Bone marrow (tissue), 2 donors: ENCODE data around the gene PGRMC1.
"Not testable (repeated sequence)": the region's sequence is repeated elsewhere in the genome, so short reads cannot be mapped to it uniquely, and the experiment has no call there.

Experiments used
- DNase-seq, 2 donors: peaks; one replicate each; lab custom pipeline; 2025; lab: John Stamatoyannopoulos, UW

Gene PGRMC1

DNA sequence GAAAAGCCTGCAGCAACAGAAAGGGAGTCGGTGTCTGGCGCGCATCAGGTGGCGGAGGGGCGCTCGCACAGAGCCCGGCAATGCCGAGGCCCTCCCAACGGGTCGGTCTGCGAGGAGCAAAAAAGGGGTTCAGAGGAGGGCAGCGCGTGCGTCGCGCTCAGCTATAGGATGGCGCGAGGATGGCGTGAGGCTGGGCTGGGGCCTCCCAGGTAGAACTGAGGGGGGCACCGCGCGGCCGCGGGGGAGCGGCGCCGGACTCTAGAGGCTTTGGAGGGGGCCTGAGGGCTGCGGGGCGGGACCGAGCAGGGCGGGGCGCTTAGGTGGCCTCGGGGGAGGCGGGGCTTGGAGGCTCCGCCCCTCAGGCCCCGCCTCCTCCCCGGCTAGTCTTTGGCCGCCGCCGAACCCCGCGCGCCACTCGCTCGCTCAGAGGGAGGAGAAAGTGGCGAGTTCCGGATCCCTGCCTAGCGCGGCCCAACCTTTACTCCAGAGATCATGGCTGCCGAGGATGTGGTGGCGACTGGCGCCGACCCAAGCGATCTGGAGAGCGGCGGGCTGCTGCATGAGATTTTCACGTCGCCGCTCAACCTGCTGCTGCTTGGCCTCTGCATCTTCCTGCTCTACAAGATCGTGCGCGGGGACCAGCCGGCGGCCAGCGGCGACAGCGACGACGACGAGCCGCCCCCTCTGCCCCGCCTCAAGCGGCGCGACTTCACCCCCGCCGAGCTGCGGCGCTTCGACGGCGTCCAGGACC, at the start of gene PGRMC1:
Gene PGRMC1 (plus strand): TSS at position 414 of the 751 bp plus-strand sequence. CDS start 79 bp downstream, at position 493.
- DNase-seq: peak; percentile 34 to 55

DNA sequence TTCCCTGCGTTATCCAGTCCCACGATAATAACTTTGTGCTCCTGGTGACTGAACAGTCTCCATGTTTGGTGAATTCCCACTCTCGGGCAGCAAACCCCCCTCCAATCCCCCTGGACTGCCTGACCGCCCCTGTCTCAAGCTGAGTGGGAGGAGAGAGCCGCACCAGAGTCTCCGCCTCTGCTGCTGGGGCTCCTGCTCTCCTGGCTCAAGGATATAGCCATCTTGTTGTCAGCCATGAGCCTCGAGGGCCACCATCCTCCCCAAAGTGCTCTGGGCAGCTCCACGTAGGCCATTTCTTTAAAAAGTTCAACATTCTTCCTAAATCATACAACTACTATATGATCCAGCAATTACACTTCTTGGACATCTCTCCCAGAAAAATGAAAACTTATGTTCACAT, 49.3 kb upstream of the PGRMC1 start:
- DNase-seq: no peak

DNA sequence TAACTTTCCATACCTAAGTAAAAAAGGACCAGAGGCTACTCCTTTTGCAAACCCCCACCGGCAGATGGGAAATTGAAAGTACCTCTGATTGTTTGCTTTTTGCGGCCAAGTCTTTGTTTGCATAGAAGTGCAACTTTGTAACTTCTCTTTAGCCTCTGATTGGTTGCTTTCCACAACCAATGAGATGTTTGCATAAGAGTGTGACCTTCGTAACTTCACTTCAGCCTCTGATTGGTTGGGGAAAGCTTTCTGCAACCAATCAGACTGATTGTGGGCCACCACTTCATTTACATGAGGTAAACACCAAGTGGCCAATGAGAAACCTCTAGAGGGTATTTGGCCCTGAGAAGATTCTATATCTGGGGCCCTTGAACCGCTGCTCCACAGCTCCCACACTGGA, 48.8 kb upstream of the PGRMC1 start:
- DNase-seq: no peak

DNA sequence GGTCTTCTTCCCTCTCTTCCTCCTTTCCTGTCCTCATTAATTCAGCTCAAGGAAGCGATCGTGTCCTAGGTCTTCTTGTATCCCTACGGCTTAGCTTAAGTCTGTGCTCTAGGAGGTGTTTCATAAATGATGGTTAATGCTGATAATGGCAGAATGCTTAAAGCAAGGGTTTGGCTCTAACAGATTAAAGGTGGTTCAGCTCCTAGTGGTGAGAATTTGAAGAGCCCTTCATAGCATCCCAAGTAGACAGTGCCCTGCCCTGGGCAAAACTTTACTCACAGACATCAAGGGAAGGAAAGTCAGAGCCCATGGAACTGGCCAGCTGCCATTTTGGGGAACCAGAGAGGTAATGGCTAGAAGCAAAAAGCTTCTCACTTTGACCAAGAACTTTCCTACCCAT, 47.0 kb upstream of the PGRMC1 start:
- no peak for DNase-seq

DNA sequence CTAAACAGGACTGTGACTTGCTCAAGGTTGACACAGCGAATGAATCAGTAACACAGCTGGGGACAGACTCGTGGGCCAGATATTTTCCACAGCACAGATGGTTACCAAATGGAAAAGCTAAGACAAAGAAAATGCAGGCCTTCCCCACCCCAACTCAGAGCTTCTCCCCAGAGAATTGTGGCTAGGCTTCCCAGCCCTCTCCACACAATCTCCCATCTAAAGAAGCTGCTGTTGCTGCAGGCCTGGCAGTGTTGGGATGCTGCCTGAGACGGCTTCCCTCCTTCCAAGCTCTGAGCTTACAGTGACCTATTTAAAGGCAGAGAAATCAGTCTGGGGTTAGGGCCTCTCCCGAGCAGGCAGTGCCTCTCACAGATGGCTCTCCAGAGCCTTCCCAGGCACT, 46.5 kb upstream of the PGRMC1 start:
- no peak for DNase-seq

DNA sequence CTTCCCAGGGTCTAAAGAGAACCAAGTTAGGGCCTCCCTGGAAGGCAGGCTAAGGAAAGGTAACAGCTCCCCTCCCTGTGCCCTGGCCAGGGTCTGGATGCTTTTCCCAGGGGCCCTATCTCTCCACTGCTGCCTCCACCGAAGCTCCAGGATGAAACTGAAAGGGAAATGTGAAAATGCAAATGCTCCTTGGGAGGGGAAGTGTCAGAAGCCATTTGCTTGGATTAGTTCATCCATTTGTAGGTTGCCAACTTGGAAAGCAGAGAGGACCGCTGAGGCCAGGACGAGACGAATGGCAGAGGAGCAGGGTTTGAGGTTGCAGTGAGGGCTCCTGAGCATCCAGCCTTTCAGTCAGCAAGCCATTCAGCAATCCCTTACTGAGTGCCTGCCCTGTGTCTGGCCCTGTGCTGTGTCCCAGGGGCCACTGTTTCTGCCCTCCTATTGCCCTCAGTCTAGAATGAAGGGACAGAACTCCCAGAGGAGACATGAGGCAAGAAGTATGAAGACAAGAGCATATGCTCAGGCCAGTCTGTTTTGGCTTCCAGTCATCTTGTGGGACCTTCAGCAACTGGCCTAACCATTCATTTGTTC, 45.9 kb upstream of the PGRMC1 start:
- DNase-seq: no peak

DNA sequence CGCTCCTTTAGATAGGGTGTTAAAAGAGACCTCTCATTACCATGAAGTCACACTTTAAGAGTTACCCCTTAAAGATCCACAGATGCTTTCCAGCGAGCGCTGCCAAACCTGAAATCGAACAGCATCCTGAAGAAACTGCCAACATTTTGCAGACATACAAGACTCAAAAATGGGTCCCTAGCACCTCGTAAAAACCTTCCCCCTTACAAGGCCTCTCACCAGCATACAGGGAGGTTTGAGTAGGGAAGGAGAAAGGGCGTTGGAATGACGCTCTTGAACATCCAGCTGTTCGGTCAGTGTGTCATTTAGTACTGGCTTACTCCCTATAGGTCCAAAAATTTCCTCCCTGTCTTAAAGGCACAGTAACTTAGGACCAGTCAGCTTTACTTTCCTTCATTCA, 45.3 kb upstream of the PGRMC1 start:
- no peak for DNase-seq

DNA sequence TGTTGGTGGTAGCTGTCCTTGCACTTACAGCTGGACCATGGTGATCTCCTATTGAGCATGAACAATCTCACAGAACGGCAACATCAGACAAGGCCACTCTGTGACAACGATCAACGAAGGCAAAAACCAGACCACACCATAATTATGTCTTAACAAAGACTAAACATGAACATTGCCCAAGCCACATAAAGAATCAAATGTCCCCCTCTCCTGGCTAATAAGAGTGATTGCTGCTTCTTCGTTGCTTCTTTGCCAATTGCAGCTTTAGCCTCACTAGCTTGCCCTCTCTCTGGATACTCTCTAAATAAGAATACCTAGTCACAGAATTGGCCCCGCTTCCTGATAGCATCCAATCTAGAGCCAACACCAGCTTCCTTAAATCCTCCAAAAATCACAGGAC, 41.5 kb upstream of the PGRMC1 start:
- DNase-seq: no peak

DNA sequence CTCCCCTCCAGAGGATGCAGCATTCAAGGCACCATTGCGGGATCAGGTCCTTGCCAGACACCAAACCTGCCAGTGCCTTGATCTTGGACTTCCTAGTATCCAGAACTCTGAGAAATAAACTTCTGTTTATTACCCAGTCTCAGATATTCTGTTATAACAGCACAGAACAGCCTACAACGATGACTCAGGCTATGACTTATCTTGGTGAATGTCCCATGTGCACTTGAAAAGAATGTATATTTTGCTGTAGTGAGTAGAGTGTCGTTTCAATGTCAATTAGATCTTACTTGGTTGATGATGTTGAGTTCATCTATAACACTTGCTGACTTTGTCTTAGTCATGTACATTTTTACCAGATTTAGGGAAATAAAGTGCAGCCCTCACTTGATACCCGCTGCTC, 34.5 kb upstream of the PGRMC1 start:
- DNase-seq: no peak

DNA sequence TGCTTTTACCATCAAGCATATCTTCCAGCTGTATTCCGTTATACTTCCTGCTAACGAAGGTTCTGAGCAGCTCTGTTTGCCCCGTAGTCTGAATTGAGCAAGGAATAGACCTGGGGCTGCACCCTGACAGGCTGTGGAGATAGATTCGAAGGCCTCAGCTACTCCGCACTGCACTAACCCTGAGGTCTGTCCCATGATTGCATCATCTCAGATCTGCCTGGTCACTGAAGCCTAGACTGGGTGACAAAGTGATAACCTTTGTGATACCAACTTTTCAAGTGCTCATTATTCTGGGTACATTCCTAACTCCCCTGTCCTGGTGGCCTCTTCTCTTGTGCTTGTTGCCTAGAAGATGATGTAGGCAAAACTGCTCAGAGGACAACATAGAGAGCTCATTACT, 29.9 kb upstream of the PGRMC1 start:
- no peak for DNase-seq

DNA sequence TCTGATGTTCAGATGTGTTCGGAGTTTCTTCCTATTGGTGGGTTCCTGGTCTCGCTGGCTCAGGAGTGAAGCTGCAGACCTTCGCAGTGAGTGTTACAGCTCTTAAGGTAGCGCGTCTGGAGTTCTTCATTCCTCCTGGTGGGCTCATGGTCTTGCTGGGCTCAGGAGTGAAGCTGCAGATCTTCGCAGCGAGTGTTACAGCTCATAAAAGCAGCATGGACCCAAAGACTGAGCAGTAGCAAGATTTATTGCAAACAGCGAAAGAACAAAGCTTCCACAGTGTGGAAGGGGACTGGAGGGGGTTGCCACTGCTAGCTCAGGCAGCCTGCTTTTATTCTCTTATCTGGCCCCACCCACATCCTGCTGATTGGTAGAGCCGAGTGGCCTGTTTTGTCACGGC, 28.6 kb upstream of the PGRMC1 start:
- DNase-seq: not testable (repeated sequence)

DNA sequence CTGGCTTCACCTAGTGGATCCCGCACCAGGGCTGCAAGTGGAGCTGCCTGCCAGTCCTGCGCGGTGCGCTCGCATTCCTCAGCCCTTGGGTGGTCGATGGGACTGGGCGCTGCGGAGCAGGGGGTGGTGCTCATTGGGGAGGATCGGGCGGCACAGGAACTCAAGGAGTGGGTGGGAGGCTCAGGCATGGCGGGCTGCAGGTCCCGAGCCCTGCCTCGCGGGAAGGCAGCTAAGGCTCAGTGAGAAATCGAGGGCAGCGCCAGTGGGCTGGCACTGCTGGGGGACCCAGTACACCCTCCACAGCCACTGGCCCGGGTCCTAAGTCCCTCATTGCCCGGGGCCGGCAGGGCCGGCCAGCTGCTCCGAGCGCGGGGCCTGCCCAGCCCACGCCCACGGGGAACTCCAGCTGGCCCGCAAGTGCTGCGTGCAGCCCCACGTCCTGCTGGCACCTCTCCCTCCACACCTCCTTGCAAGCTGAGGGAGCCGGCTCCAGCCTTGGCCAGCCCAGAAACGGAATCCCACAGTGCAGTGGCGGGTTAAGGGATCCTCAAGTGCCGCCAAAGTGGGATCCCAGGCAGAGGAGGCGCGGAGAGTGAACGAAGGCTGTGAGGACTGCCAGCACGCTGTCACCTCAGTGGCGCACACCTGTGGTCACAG, 27.6 kb upstream of the PGRMC1 start:
- no peak for DNase-seq

DNA sequence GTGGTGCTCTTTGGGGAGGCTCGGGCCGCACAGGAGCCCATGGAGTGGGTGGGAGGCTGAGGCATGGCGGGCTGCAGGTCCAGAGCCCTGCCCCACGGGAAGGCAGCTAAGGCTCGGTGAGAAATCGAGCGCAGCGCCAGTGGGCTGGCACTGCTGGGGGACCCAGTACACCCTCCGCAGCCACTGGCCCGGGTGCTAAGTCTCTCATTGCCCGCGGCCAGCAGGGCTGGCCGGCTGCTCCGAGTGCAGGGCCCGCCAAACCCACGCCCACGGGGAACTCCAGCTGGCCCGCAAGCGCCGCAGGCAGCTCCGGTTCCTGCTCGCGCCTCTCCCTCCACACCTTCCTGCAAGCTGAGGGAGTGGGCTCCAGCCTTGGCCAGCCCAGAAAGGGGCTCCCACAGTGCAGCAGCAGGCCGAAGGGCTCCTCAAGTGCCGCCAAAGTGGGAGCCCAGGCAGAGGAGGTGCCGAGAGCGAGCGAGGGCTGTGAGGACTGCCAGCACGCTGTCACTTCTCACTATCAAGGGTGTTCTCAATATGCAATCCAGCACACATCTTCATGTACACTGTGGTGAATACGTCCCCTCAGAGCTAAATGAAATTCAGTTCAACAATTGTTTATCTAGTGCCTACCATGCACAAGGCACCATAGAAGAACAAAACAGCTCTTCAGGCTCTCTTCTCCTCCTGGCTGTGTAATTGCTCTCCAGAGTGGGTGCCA, 25.0 kb upstream of the PGRMC1 start:
- not testable (repeated sequence) for DNase-seq

DNA sequence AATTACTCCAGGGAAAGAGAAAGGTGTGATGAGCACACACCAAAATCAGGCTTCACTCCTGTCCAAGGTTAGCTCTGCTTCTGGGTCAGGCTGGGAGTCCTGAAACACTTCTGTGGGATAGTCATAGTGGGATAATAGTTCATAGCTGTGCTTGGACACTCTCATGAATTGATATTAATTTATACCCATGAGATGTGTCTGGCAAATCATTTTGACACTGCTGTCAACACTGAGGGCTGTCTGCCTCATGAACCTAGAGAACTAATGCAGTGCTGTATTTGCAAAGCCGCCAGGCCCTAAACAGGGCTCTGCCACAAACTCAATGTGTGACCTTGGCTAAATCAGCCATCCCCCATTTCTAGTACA, 24.5 kb upstream of the PGRMC1 start:
- DNase-seq: no peak

DNA sequence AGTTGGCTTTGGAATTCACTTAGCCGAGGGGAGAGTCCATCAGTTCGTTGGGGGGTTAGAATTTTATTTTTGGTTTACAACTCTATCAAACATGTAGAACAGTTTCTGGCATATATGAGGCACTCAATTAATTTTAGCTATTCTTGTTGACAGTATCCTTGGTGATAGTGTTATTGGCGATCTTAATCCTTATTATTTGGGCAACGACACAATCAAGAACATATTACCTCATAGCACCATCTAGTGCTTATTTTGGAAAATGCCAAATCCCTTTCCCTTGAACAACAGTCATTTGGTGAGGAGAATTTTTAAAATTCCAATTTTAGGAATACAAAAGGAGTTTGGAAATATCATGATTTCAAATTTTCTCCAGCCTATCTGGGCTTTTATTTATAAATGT, 17.9 kb upstream of the PGRMC1 start:
- DNase-seq: no peak

DNA sequence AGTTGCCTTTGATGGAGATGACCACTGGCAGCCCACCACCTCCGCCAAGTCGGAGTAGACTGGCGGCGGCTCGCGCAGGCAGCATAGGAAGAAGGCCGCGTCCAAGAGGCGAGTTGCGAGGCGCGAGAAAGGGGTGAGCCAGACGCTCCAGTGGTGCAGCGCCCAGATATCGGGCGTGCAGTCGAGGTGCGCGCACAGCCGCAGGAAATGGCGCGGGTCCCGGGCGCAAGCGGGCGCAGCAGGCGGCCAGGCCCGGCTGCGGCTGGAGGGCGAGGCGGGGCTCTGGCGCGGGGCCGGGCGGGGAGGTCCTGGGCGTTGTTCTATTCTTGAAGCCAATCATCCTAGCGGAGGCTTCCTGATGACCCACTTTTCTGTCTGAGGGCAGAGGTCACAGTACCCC, 13.2 kb upstream of the PGRMC1 start:
- no peak for DNase-seq

DNA sequence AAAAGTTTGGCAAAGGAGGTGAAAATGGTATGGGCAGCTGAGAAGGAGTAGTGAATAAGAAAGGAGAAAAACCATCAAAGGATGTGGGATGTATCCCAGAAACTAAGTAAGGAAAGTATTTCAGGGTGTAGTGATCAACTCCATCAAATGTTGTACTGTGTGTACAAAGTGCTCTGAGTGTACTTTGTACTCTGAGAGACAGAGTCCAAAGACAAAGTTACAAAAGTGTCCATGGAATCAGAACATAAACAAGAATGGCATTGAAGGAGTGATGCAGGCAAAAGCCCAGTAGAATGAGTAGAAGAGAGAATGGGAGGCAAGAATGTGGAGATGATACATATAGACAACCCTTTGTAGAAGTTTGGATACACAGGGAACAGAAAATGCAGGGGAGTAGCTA, 12.3 kb upstream of the PGRMC1 start:
- DNase-seq: no peak

DNA sequence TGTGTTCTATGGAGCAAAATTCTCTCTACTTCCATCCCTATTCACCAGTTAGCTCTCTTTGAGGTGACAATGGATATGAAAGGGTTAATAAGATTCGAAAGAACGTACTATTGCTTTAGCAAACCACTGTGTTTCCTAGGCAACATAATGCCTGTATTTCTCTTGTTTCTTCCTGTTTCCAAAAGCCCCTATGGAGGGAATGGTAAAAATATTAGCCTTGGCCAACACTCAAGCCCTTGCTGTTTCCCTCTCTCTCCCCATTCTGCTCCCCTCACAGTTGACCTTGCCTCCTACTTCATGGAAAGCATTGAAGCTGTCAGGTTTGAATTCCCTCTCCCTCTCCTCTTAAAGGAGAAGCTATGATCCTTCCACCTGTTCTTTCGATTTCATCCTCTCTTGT, 9.6 kb upstream of the PGRMC1 start:
- no peak for DNase-seq

DNA sequence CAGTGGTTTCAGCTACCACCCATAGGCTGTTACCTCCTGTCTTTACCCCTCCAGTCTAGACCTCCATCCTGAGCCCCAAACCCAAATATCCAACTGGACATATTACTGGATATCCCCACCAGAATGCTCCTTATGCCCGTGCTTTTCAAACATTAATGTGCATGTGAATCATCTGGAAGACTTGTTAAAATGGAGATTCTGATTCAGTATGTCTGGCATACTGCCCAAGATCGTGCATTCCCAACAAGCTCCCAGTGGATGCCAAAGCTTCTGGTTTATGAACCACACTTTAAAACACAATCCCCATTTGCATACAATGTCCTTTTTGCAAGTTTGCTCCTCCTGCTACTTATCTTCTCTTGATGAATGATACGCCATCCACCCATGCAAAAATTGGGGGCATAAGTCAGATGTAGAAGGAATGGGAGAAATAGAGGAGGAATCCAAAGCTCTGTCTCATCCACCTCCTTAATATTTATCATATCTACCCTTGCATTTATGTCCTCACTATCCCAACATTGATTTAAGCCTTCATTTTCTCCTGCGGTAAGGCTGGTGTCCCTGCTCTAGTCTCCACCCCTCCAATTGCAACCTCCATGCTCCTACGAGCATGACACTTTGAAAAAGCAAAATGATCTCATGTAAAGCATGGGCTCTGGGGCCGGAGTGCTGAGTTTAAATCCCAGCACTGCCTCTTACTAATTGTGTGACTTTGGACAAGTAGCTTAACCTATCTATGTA, 7.4 kb upstream of the PGRMC1 start:
- DNase-seq: no peak

DNA sequence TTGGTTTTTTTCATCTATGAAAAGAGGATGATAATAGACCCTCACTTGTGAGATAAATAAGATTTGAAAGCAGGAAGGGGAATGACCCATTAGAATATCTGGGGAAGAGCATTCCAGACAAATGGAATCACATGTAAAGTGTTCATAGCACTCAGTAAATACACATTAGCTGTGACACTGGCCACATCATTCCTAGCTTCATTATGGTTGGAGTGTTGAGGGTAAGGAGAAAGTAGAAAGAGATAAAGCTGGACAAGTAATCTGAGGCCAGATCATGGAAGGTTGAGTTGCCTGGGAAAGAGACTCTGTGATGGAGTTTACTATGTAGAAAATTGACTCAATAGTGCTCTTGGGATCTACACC, 6.9 kb upstream of the PGRMC1 start:
- no peak for DNase-seq

DNA sequence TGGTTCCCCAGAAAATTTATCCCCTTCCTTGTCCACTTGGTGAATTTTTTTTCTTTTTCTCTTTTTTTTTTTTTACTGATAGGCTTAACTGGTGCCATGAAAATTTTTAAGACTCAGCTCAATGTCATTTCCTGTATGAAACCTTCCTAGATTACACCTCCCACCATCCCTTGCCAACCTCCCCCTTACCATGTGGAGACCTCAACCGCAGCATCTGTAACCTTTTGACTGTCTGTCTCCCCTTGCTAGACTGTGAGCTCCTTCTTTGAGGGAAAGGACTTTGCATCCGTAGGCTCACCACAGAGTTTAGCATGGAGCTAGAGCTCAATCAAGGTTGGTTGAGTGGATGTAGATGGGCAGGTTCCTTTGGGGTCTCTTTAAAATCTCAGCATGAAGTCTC, 5.2 kb upstream of the PGRMC1 start:
- no peak for DNase-seq

DNA sequence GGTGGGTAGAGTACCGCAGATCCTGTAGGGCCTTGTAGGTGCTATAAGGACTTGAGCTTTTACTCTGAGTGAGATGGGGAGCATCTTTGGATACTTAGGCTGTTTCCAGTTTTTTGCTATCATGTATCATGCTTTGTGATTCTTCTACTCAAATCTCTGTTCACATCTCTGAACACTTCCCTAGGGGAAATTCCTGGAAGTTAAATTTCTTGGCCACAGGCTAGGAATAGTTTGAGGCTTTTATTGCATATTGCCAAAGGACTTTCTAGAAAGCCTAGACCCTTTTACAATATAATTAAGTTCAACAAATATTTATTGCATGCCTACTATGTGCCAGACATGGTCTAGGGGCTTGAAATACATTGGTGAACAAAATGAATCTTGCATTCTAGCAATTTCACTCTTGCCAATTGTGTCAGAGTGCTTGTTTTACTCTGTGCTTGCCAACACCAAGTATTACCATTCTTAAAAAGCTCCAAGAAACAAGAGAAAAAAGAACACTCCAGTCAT, 4.1 kb upstream of the PGRMC1 start:
- no peak for DNase-seq
